Measurements from ENCODE around the gene DRC1. TPM values are rescaled to one million over a fixed set of nuclear protein-coding genes. Genes with fewer than 3 reads are reported as not detected.
A peak's percentile ranks its signal among the peaks of the same experiment; 100 is the strongest.

DRC1 gene
- total RNA-seq, 1 experiment from 2014 or later = not detected

DNA sequence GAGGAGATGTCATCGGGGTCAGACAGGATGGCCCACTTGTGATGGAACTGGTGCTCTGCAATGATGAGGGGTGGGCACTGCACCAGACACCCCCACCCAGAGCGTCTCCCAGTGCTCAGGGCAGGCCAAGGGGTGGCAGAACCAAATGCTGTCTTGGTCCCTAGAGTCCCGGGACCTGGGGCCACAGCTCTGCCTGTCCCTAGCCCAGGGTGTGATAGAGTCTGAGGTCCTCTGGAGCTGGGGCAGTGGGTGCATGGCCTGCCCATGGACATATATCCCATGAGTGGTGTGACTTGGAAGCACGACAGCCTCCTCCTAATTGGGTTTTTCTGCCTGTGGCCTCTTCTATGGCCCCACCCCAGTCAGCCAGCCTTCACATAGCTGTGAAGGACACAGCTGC, 82.9 kb downstream of the DRC1 start:
- Histone ChIP-seq H4K20me1 (ENCODE audit: control insufficient read depth, insufficient read depth, insufficient read length) (peaks cover 3% of the 10 kb centered on the region), H2BK12ac (ENCODE audit: insufficient read length, low read depth, low read length) (no peak overlapping the region), H4K8ac (replicated peaks; ENCODE audit: insufficient read length, low read depth, low read length) (no peak overlapping the region), H2AK5ac (ENCODE audit: insufficient read length, low read length) (no peak overlapping the region), H2BK15ac (ENCODE audit: low read depth, low read length) (no peak overlapping the region), H3K4me2 (ENCODE audit: insufficient read depth, insufficient read length, low read length) (no peak overlapping the region), H2BK120ac (ENCODE audit: low read depth, low read length, poor library complexity, severe bottlenecking) (no peak overlapping the region), H3K9ac (ENCODE audit: extremely low read depth, insufficient read length, low read length) (no peak overlapping the region), H3K79me2 (ENCODE audit: insufficient read depth, low read length) (no peaks in the 10 kb centered on the region), H3K4me1 (ENCODE audit: insufficient read depth, low read length) (no peaks in the 10 kb centered on the region), H2BK5ac (ENCODE audit: insufficient read length, low read length) (no peak overlapping the region), H2AFZ (ENCODE audit: low read length) (no peak overlapping the region), H3K27me3 (ENCODE audit: insufficient read depth, low read length) (no peaks in the 10 kb centered on the region), H2BK20ac (ENCODE audit: low read depth, low read length, poor library complexity, severe bottlenecking) (no peak overlapping the region), H3K4ac (ENCODE audit: low read depth, low read length) (no peak overlapping the region), H3K23ac (ENCODE audit: insufficient read length, low read depth, low read length) (no peak overlapping the region), H3K27ac (ENCODE audit: insufficient read length, low read depth, low read length) (no peak overlapping the region), H3K14ac (ENCODE audit: insufficient read depth, low read length) (no peak overlapping the region; the same call in 1 of the 2 replicates), H3T11ph (ENCODE audit: low read length) (no peak overlapping the region), H3K23me2 (ENCODE audit: insufficient read length, low read depth, low read length, poor library complexity, severe bottlenecking) (no peaks in the 10 kb centered on the region), H3K18ac (ENCODE audit: insufficient read length, low read depth, low read length) (no peak overlapping the region), H3K79me1 (ENCODE audit: insufficient read depth, low read depth, low read length, poor library complexity, severe bottlenecking) (no peaks in the 10 kb centered on the region), H3K56ac (ENCODE audit: insufficient read length, low read depth, low read length) (no peak overlapping the region), H3K9me3 (ENCODE audit: control insufficient read depth, low read depth, low read length) (no peaks in the 10 kb centered on the region), H4K5ac (ENCODE audit: insufficient read length, low read depth, low read length) (no peak overlapping the region), H4K91ac (ENCODE audit: insufficient read length, low read depth, low read length) (no peak overlapping the region)
- no peak overlapping the region for H3K4me3 Mint-ChIP-seq
- peaks cover 0 to 3% of the 10 kb centered on the region in 2 experiments; a peak in 1 of 4 replicates for H3K4me1 Mint-ChIP-seq
- TF ChIP-seq, protein P1, sequence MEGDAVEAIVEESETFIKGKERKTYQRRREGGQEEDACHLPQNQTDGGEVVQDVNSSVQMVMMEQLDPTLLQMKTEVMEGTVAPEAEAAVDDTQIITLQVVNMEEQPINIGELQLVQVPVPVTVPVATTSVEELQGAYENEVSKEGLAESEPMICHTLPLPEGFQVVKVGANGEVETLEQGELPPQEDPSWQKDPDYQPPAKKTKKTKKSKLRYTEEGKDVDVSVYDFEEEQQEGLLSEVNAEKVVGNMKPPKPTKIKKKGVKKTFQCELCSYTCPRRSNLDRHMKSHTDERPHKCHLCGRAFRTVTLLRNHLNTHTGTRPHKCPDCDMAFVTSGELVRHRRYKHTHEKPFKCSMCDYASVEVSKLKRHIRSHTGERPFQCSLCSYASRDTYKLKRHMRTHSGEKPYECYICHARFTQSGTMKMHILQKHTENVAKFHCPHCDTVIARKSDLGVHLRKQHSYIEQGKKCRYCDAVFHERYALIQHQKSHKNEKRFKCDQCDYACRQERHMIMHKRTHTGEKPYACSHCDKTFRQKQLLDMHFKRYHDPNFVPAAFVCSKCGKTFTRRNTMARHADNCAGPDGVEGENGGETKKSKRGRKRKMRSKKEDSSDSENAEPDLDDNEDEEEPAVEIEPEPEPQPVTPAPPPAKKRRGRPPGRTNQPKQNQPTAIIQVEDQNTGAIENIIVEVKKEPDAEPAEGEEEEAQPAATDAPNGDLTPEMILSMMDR (conservative IDR thresholded peaks at IDR 0.05) = no peak
- peak overlapping the region in 1 of 3 experiments; percentile 62; a peak in 1 of 7 replicates for H3K27ac Mint-ChIP-seq
- WGBS (ENCODE audit: extremely low coverage, insufficient read length, low lambda C conversion rate) = no CpG with 5 or more reads among the region's 4 CpGs
- H3K36me3 Mint-ChIP-seq (ENCODE audit: insufficient read depth in 1 of 3, low read depth in 3 of 3) = no peaks in the 10 kb centered on the region
- peaks cover 3% of the 10 kb centered on the region for H3K27me3 Mint-ChIP-seq (ENCODE audit: low read depth)
- H3K9me3 Mint-ChIP-seq = no peaks in the 10 kb centered on the region; a peak in 2 of 5 replicates
- no peak for DNase-seq
